B cell (primary cell): ENCODE data around the gene GRHPR. TPM values are rescaled to one million over a fixed set of nuclear protein-coding genes. Genes with fewer than 3 reads are reported as not detected.

Source experiments
- ATAC-seq: fragments of 200-7000 bp; cut with Tn5 transposase; one replicate; pipeline ENCODE4 v1.10.0; 2021; ENCODE audit warnings: low read depth, mild to moderate bottlenecking, moderate number of reproducible peaks, moderate library complexity
- CTCF ChIA-PET: fragments of 350-600 bp; sonication (Branson Sonifier 250); formaldehyde crosslinking; loops from one replicate; lab custom pipeline; 2021; ENCODE audit warnings: antibody characterized with exemption, inconsistent platforms; lab: Charles Lee
- POLR2A ChIA-PET: fragments of 350-600 bp; sonication (Branson Sonifier 250); formaldehyde crosslinking; loops from one replicate; lab custom pipeline; 2021; ENCODE audit warnings: antibody characterized with exemption; lab: Charles Lee
- DNase-seq: peaks from one replicate; pipeline ENCODE4 v3.0.0; 2013
- H2AFZ ChIP-seq: 2 replicates; pipeline ENCODE4 v1.6.1; 2012; ENCODE audit warnings: mild to moderate bottlenecking, low read depth, low read length; ENCODE audit not compliant: insufficient read depth, poor library complexity, severe bottlenecking
- H3K27ac ChIP-seq, 2 donors: 1 replicate in 1 of 2; 2 replicates in 1 of 2; pipeline ENCODE4 v1.5.1; 2012 to 2013; ENCODE audit warnings: low read length in 2 of 2, mild to moderate bottlenecking in 2 of 2, moderate library complexity in 1 of 2
- H3K27me3 ChIP-seq, 4 experiments: fragments of 200-600 bp in 1 of 4; sonication (generic) in 1 of 4; replicated peaks in 1 of 4; 1 replicate in 2 of 4; 2 replicates in 2 of 4; pipeline versions ENCODE4 v1.6.1 to v1.7.0; 2013 to 2016; ENCODE audit warnings: low read length in 3 of 4, mild to moderate bottlenecking in 2 of 4, mixed read lengths in 1 of 4, moderate library complexity in 1 of 4; ENCODE audit not compliant: insufficient read depth in 4 of 4, control insufficient read depth in 3 of 4; ENCODE audit errors: control extremely low read depth in 1 of 4
- H3K36me3 ChIP-seq, 2 experiments: replicated peaks in 1 of 2; 1 replicate in 1 of 2; 2 replicates in 1 of 2; pipeline versions ENCODE4 v1.6.1 to v1.7.1; 2013; ENCODE audit warnings: low read length in 1 of 2; ENCODE audit not compliant: insufficient read depth in 2 of 2, control insufficient read depth in 1 of 2; ENCODE audit errors: control extremely low read depth in 1 of 2, extremely low read depth in 1 of 2
- H3K4me1 ChIP-seq, 2 donors: fragments of 200-600 bp in 1 of 2; sonication (generic) in 1 of 2; 1 replicate in 1 of 2; 2 replicates in 1 of 2; pipeline versions ENCODE4 v1.5.1 to v1.6.1; 2013 to 2017; ENCODE audit warnings: low read length in 2 of 2; ENCODE audit not compliant: control insufficient read depth in 2 of 2, insufficient read depth in 2 of 2
- H3K4me2 ChIP-seq: replicated peaks from 2 replicates; pipeline ENCODE3; 2012; ENCODE audit warnings: mild to moderate bottlenecking, low read depth, low read length; ENCODE audit not compliant: poor library complexity, severe bottlenecking
- H3K4me3 ChIP-seq, 5 experiments: fragments of 200-600 bp in 1 of 5; sonication (generic) in 1 of 5; 1 replicate in 3 of 5; 2 replicates in 2 of 5; pipeline versions ENCODE4 v1.5.1 to v1.7.0; 2011 to 2016; ENCODE audit warnings: low read length in 4 of 5, mild to moderate bottlenecking in 4 of 5, low read depth in 2 of 5, control low read depth in 1 of 5, moderate library complexity in 1 of 5; ENCODE audit not compliant: insufficient read depth in 1 of 5; ENCODE audit errors: control extremely low read depth in 1 of 5, extremely low read depth in 1 of 5
- H3K79me2 ChIP-seq: fragments of 200-600 bp; sonication (generic); one replicate; pipeline ENCODE4 v1.6.0; 2016; ENCODE audit warnings: low read length; ENCODE audit not compliant: control insufficient read depth, insufficient read depth
- H3K9ac ChIP-seq: fragments of 200-600 bp; sonication (generic); 2 replicates; pipeline ENCODE4 v1.6.1; 2017; ENCODE audit warnings: mild to moderate bottlenecking, low read length, moderate library complexity
- H3K9me3 ChIP-seq, 3 donors: one replicate each; pipeline versions ENCODE4 v1.6.1 to v1.7.1; 2013; ENCODE audit warnings: low read length in 2 of 3; ENCODE audit not compliant: control insufficient read depth in 2 of 3, insufficient read depth in 1 of 3; ENCODE audit errors: control extremely low read depth in 1 of 3
- H4K20me1 ChIP-seq: 2 replicates; pipeline ENCODE4 v1.6.0; 2012; ENCODE audit warnings: mild to moderate bottlenecking, low read length; ENCODE audit not compliant: insufficient read depth, control insufficient read depth, poor library complexity, severe bottlenecking
- H3K27ac Mint-ChIP-seq: one replicate; pipeline ENCODE4 v1.8.0; 2021; ENCODE audit warnings: mixed read lengths
- H3K27me3 Mint-ChIP-seq: one replicate; pipeline ENCODE4 v1.8.0; 2021; ENCODE audit warnings: mixed read lengths
- H3K4me1 Mint-ChIP-seq: one replicate; pipeline ENCODE4 v1.8.0; 2021; ENCODE audit warnings: mixed read lengths
- H3K4me3 Mint-ChIP-seq: one replicate; pipeline ENCODE4 v1.8.0; 2021; ENCODE audit warnings: mixed read lengths
- H3K9me3 Mint-ChIP-seq: one replicate; pipeline ENCODE4 v1.8.0; 2022; ENCODE audit warnings: mixed read lengths; ENCODE audit not compliant: insufficient read depth
- CTCF ChIP-seq: fragments of 200-600 bp; IDR thresholded peaks from one replicate; pipeline ENCODE4 v1.8.0; 2022; ENCODE audit warnings: antibody characterized with exemption, mild to moderate bottlenecking
- EZH2 ChIP-seq: IDR thresholded peaks from 2 replicates; pipeline ENCODE4 v1.6.1; 2012; ENCODE audit warnings: borderline replicate concordance, low read depth, mild to moderate bottlenecking, moderate library complexity, low read length; ENCODE audit not compliant: insufficient read depth, poor library complexity, severe bottlenecking
- WGBS: methylation state at CpG from one replicate; pipeline ENCODE4 v1.1.5; 2013; ENCODE audit warnings: missing lambda C conversion rate; ENCODE audit not compliant: insufficient coverage; 5-methylcytosine and 5-hydroxymethylcytosine counted together
- intact Hi-C: fragments of 100-400 bp; cut with micrococcal nuclease; formaldehyde crosslinking; loops from one replicate; pipeline ENCODE4 v1.10.0; 2022
- polyA plus RNA-seq: library from polyadenylated mRNA; depleted of rRNA; stranded (reverse); fragments of >200 nt; gene quantifications from 2 replicates; pipeline ENCODE4 v1.2.3, GENCODE V29; 2012
- total RNA-seq, 2 donors: library from RNA; stranded (reverse); fragments of 120-200 nt in 1 of 2; gene quantifications; 1 replicate in 1 of 2; 2 replicates in 1 of 2; pipeline versions ENCODE4 v1.2.3 to v1.2.4, GENCODE V29; 2013 to 2022

The GRHPR gene
- total and polyA plus RNA-seq, 2 donors (not counting 1 experiment from before 2014, with no cell fraction given): 121 to 138 TPM

- H3K27me3 Mint-ChIP-seq: no peaks in the 10 kb centered on the region
- Histone ChIP-seq H3K9me3 (no peaks in the 10 kb centered on the region), H3K4me2 (peak overlapping the region; percentile 60), H3K4me1 (peaks cover 64 to 82% of the 10 kb centered on the region in 2 donors), H3K4me3 (no peak overlapping the region), H2AFZ (no peak overlapping the region), H3K36me3 (no peaks in the 10 kb centered on the region), H3K27me3 (no peaks in the 10 kb centered on the region), H3K27ac (peak overlapping the region; percentile 67 to 91), H4K20me1 (no peaks in the 10 kb centered on the region), H3K9ac (no peak overlapping the region), H3K79me2 (peaks cover 14% of the 10 kb centered on the region)
- WGBS: 90% methylated on average over 6 of the region's 9 CpGs
- CTCF ChIA-PET: interaction anchor here (1.0 to 11.4 kb wide), 17 partner anchors 10 to 538 kb away, joined by 3 to 125 read pairs (median 6); partner anchors contain the start of gene PAX5
- H3K4me1 Mint-ChIP-seq: peaks cover 75% of the 10 kb centered on the region
- intact Hi-C loops: loop anchor here (10.0 kb wide), 1 partner anchor 776 kb away; no protein-coding TSS in a partner anchor
- DNase-seq (no peak), ATAC-seq (no peak)
- peak overlapping the region; percentile 39 for H3K27ac Mint-ChIP-seq
- no peak for TF ChIP-seq CTCF
- no peak for TF ChIP-seq EZH2
- POLR2A ChIA-PET: interaction anchor here (0.6 to 1.8 kb wide), 6 partner anchors 9 to 40 kb away, joined by 3 to 7 read pairs (median 4); no protein-coding TSS in a partner anchor
- H3K4me3 Mint-ChIP-seq: peak overlapping the region; percentile 0
- H3K9me3 Mint-ChIP-seq: no peaks in the 10 kb centered on the region
Measured at GRCh38 chr9:37410354-37410861, 12.1 kb upstream of the GRHPR start.
